ENCODE results near the gene LAPTM5. TPM values are rescaled to one million over a fixed set of nuclear protein-coding genes. Genes with fewer than 3 reads are reported as not detected.
"Not testable (repeated sequence)": the region's sequence is repeated elsewhere in the genome, so short reads cannot be mapped to it uniquely, and the experiment has no call there.

The LAPTM5 gene
- total and polyA plus RNA-seq, 4 donors: 18.0 to 46.2 (median 28.1) TPM

GRCh38 chr1:30790256-30790525 is 32.6 kb upstream of the LAPTM5 start:
- DNase-seq (ENCODE audit: low spot score): not testable (repeated sequence)

GRCh38 chr1:30789388-30790255 is 32.0 kb upstream of the LAPTM5 start:
- Histone ChIP-seq H3K27ac (ENCODE audit: low read depth in 1 of 2, low read length in 2 of 2) (no peak overlapping the region), H3K9me3 (ENCODE audit: control insufficient read depth in 4 of 4, low read length in 3 of 4) (no peaks in the 10 kb centered on the region), H3K36me3 (ENCODE audit: control insufficient read depth in 4 of 4, insufficient read depth in 3 of 4, low read depth in 1 of 4, low read length in 3 of 4) (no peaks in the 10 kb centered on the region), H3K4me1 (ENCODE audit: control insufficient read depth in 4 of 4, insufficient read depth in 4 of 4, low read length in 3 of 4) (no peaks in the 10 kb centered on the region), H3K9ac (ENCODE audit: low read depth in 1 of 2, low read length in 2 of 2) (no peak overlapping the region), H3K27me3 (ENCODE audit: control insufficient read depth in 4 of 4, insufficient read depth in 4 of 4, low read length in 3 of 4) (no peaks in the 10 kb centered on the region), H3K4me3 (ENCODE audit: low read depth in 1 of 3, low read length in 3 of 3) (no peak overlapping the region)
- TF ChIP-seq HNF4G (IDR thresholded peaks at IDR 0.05) (no peak), TAF1 (conservative IDR thresholded peaks at IDR 0.05) (no peak), NR2F2 (IDR thresholded peaks at IDR 0.05) (no peak), FOXA2 (IDR thresholded peaks at IDR 0.05) (no peak), SP1 (IDR thresholded peaks at IDR 0.05) (no peak), RAD21 (IDR thresholded peaks at IDR 0.05) (no peak), ZBTB33 (IDR thresholded peaks at IDR 0.05) (no peak), CTCF (IDR thresholded peaks at IDR 0.05; ENCODE audit: low read depth, low read length, missing input control) (no peak), REST (IDR thresholded peaks at IDR 0.05) (no peak), JUND (IDR thresholded peaks at IDR 0.05) (no peak), EGR1 (IDR thresholded peaks at IDR 0.05; ENCODE audit: low read depth in 2 of 2) (no peak), YY1 (IDR thresholded peaks at IDR 0.05) (no peak), FOXA1 (IDR thresholded peaks at IDR 0.05) (no peak), RXRA (IDR thresholded peaks at IDR 0.05) (no peak)
- TF ChIP-seq, protein P1, sequence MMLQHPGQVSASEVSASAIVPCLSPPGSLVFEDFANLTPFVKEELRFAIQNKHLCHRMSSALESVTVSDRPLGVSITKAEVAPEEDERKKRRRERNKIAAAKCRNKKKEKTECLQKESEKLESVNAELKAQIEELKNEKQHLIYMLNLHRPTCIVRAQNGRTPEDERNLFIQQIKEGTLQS (IDR thresholded peaks at IDR 0.05): no peak
- TF ChIP-seq, protein P2, sequence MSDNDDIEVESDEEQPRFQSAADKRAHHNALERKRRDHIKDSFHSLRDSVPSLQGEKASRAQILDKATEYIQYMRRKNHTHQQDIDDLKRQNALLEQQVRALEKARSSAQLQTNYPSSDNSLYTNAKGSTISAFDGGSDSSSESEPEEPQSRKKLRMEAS (IDR thresholded peaks at IDR 0.05): no peak
- no peak for DNase-seq (ENCODE audit: low spot score)
- WGBS: 84% methylated on average over 12 of the region's 12 CpGs

More at GRCh38 chr1:30790256-30790525, 32.6 kb upstream of the LAPTM5 start:
- not testable (repeated sequence) for H3K36me3 ChIP-seq (ENCODE audit: control insufficient read depth in 4 of 4, insufficient read depth in 3 of 4, low read depth in 1 of 4, low read length in 3 of 4); H3K9me3 ChIP-seq (ENCODE audit: control insufficient read depth in 4 of 4, low read length in 3 of 4); H3K4me1 ChIP-seq (ENCODE audit: control insufficient read depth in 4 of 4, insufficient read depth in 4 of 4, low read length in 3 of 4); H3K4me3 ChIP-seq (ENCODE audit: low read depth in 1 of 3, low read length in 3 of 3); H3K27ac ChIP-seq (ENCODE audit: low read depth in 1 of 2, low read length in 2 of 2); H3K9ac ChIP-seq (ENCODE audit: low read depth in 1 of 2, low read length in 2 of 2); H3K27me3 ChIP-seq (ENCODE audit: control insufficient read depth in 4 of 4, insufficient read depth in 4 of 4, low read length in 3 of 4)
- 96% methylated on average over 5 of the region's 5 CpGs for WGBS
